SU-DHL-6 (cell line): ENCODE data around the gene KDM1A.
"Not testable (repeated sequence)": the region's sequence is repeated elsewhere in the genome, so short reads cannot be mapped to it uniquely, and the experiment has no call there.

Source experiments
- CTCF ChIP-seq: fragments of 200-600 bp; sonication (generic); IDR thresholded peaks from one replicate; pipeline ENCODE4 v1.5.1; 2017; ENCODE audit warnings: antibody characterized with exemption, mild to moderate bottlenecking, low read length, moderate library complexity; ENCODE audit not compliant: insufficient read depth, poor library complexity, severe bottlenecking
- EZH2phosphoT487 ChIP-seq: fragments of 200-600 bp; sonication (generic), shearing (Covaris generic); conservative IDR thresholded peaks from 2 replicates; pipeline ENCODE4 v1.6.1; 2018; ENCODE audit warnings: mild to moderate bottlenecking, antibody characterized with exemption, low read length, moderate library complexity, mixed read lengths

DNA sequence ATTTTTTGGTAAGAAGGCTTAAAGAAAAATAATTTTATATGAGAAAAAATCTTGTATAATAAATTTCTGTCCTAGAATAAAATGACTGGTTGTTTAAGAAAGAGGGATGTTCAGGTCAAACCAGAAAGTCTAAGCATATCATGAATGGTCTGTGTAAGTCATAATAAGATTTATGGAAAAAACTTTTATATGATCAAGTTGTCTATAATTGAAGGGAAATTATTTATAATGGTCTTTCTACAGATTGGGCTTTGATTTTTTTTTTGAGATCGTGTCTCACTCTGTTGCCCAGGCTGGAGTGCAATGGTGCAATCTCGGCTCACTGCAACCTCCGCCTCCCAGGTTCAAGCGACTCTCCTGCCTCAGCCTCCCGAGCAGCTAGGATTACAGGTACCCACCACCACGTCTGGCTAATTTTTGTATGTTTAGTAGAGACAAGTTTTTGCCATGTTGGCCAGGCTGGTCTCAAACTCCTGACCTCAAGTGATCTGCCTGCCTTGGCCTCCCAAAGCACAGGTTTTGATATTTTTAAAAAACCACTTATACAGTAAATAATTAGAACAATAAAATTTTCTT, 26.0 kb upstream of the KDM1A start:
- not testable (repeated sequence) for TF ChIP-seq CTCF, EZH2phosphoT487
